Measurements from ENCODE around the gene RPS6KB2. TPM values are rescaled to one million over a fixed set of nuclear protein-coding genes. Genes with fewer than 3 reads are reported as not detected.
"Not testable (repeated sequence)": the region's sequence is repeated elsewhere in the genome, so short reads cannot be mapped to it uniquely, and the experiment has no call there.

Gene RPS6KB2
- polyA plus RNA-seq, 4 donors: 39.0 to 88.1 (median 74.3) TPM

DNA sequence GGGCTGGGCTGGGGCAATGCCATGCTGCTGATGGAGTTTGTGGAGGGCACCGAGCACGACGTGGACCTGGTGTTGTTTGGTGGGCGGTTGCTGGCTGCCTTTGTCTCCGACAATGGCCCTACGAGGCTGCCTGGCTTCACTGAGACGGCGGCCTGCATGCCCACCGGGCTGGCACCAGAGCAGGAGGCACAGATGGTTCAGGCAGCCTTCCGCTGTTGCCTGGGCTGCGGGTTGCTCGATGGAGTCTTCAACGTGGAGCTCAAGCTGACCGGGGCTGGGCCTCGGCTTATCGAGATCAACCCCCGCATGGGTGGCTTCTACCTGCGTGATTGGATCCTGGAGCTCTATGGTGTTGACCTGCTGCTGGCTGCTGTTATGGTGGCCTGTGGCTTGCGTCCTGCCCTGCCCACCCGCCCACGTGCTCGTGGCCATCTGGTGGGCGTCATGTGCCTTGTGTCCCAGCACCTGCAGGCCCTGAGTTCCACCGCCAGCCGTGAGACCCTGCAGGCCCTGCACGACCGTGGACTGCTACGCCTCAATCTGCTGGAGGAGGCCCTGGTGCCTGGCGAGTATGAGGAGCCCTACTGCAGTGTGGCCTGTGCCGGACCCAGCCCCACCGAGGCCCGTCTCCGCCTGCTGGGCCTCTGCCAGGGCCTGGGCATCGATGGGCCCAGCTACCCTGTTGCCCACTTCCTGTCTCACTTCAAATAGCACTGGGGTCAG is 4.2 kb upstream of the RPS6KB2 start:
- H3K9me3 ChIP-seq (ENCODE audit: control insufficient read depth in 2 of 2, insufficient read depth in 1 of 2, low read depth in 1 of 2, low read length in 1 of 2): no peaks in the 10 kb centered on the region
- WGBS, 3 donors: 86 to 90% (median 89%) methylated on average over 23 to 34 of the region's 34 CpGs
- no peak for DNase-seq
- no peak overlapping the region for H3K27ac ChIP-seq (ENCODE audit: low read depth in 1 of 3, low read length in 2 of 3)
- peaks cover 0 to 2% (median 0%) of the 10 kb centered on the region in 3 donors for H3K36me3 ChIP-seq (ENCODE audit: control insufficient read depth in 3 of 3, insufficient read depth in 2 of 3, low read depth in 1 of 3, low read length in 3 of 3)
- no peak overlapping the region for H3K4me3 ChIP-seq (ENCODE audit: low read depth in 1 of 3, low read length in 3 of 3)
- no peaks in the 10 kb centered on the region for H3K27me3 ChIP-seq (ENCODE audit: control insufficient read depth in 3 of 3, insufficient read depth in 3 of 3, low read length in 3 of 3)
- no peak for FAIRE-seq
- H3K4me1 ChIP-seq (ENCODE audit: control insufficient read depth in 3 of 3, insufficient read depth in 2 of 3, low read depth in 1 of 3, low read length in 2 of 3): peaks cover 0 to 22% (median 0%) of the 10 kb centered on the region in 3 donors

DNA sequence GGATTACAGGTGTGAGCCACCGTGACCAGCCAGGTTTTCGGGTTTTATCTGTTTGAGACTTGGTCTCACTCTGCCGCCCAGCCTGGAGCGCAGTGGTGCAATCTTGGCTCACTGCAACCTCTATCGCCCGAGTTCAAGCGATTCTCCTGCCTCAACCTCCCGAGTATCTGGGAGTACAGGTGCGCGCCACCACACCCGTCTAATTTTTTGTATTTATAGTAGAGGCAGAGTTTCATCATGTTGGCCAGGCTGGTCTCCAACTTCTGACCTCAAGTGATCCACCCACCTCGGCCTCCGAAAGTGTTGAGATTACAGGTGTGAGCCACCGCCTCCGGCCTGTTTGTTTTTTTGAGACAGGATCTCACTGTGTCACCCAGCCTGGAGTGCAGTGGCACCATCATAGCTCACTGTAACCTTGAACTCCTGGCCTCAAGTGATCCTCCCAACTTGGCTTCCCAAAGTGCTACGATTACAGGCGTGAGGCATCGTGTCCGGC is 882 bp upstream of the RPS6KB2 start:
- peaks cover under 1 to 36% (median 11%) of the 10 kb centered on the region in 3 donors for H3K36me3 ChIP-seq (ENCODE audit: control insufficient read depth in 3 of 3, insufficient read depth in 2 of 3, low read depth in 1 of 3, low read length in 3 of 3)
- WGBS, 3 donors: 54 to 68% (median 63%) methylated on average over 19 of the region's 19 CpGs
- H3K27ac ChIP-seq (ENCODE audit: low read depth in 1 of 3, low read length in 2 of 3): peak overlapping the region; percentile 69 to 89 (median 80)
- FAIRE-seq; DNase-seq; H3K27me3 ChIP-seq (ENCODE audit: control insufficient read depth in 3 of 3, insufficient read depth in 3 of 3, low read length in 3 of 3); H3K9me3 ChIP-seq (ENCODE audit: control insufficient read depth in 2 of 2, insufficient read depth in 1 of 2, low read depth in 1 of 2, low read length in 1 of 2): not testable (repeated sequence)
- H3K4me3 ChIP-seq (ENCODE audit: low read depth in 1 of 3, low read length in 3 of 3): peak overlapping the region in 2 of 3 donors; percentile 54 to 57
- H3K4me1 ChIP-seq (ENCODE audit: control insufficient read depth in 3 of 3, insufficient read depth in 2 of 3, low read depth in 1 of 3, low read length in 2 of 3): peaks cover 4 to 20% (median 4%) of the 10 kb centered on the region in 3 donors

DNA sequence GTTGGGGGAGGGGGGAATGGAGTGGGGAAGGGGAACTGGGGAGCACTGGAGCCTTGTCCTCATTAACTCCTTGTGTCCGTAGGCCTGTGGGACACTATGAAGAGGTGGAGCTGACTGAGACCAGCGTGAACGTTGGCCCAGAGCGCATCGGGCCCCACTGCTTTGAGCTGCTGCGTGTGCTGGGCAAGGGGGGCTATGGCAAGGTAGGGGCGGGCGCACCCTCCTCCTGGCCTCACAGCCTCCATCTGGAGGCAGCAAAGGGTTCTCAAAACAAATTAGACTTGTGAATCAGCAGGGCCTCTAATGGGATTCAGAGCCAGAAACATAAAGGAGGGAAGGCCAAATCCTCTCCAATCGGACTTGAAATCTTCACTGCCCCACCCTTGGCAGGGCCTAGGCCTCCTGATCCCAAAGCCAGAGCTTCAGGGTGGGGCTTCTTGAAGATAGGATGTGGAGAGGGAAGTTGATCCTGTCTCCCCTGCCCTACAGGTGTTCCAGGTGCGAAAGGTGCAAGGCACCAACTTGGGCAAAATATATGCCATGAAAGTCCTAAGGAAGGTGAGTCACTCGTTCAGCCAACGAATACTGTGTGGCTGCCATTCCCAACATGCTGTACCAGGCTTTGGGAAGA is 859 bp downstream of the RPS6KB2 start:
- peak overlapping the region; percentile 54 to 65 (median 57) for H3K4me3 ChIP-seq (ENCODE audit: low read depth in 1 of 3, low read length in 3 of 3)
- H3K4me1 ChIP-seq (ENCODE audit: control insufficient read depth in 3 of 3, insufficient read depth in 2 of 3, low read depth in 1 of 3, low read length in 2 of 3): peaks cover 4 to 16% (median 4%) of the 10 kb centered on the region in 3 donors
- peaks cover 3 to 53% (median 13%) of the 10 kb centered on the region in 3 donors for H3K36me3 ChIP-seq (ENCODE audit: control insufficient read depth in 3 of 3, insufficient read depth in 2 of 3, low read depth in 1 of 3, low read length in 3 of 3)
- 16 to 40% (median 30%) methylated on average over 12 of the region's 12 CpGs for WGBS, 3 donors
- no peaks in the 10 kb centered on the region for H3K27me3 ChIP-seq (ENCODE audit: control insufficient read depth in 3 of 3, insufficient read depth in 3 of 3, low read length in 3 of 3)
- no peak for FAIRE-seq
- H3K9me3 ChIP-seq (ENCODE audit: control insufficient read depth in 2 of 2, insufficient read depth in 1 of 2, low read depth in 1 of 2, low read length in 1 of 2): no peaks in the 10 kb centered on the region
- peak overlapping the region in 2 of 3 donors; percentile 70 to 89 for H3K27ac ChIP-seq (ENCODE audit: low read depth in 1 of 3, low read length in 2 of 3)
- no peak for DNase-seq

DNA sequence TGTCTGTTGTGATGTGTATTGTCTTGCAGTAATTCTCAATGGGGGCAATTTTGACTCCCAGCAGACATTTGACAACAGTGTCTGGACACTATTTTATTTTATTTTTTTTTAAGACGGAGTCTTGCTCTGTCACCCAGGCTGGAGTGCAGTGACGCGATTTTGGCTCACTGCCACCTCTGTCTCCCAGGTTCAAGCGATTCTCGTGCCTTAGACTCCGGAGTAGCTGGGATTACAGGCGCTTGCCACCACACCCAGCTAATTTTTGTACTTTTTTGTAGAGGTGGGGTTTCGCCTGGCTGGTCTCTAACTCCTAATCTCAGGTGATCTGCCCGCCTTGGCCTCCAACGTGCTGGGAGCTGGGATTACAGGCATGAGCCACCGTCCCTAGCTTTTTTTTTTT is 1.4 kb downstream of the RPS6KB2 start:
- DNase-seq (no peak), FAIRE-seq (no peak)
- Histone ChIP-seq H3K4me3 (ENCODE audit: low read depth in 1 of 3, low read length in 3 of 3) (peak overlapping the region in 2 of 3 donors; percentile 54 to 57), H3K27ac (ENCODE audit: low read depth in 1 of 3, low read length in 2 of 3) (no peak overlapping the region), H3K36me3 (ENCODE audit: control insufficient read depth in 3 of 3, insufficient read depth in 2 of 3, low read depth in 1 of 3, low read length in 3 of 3) (peaks cover 3 to 58% (median 13%) of the 10 kb centered on the region in 3 donors), H3K27me3 (ENCODE audit: control insufficient read depth in 3 of 3, insufficient read depth in 3 of 3, low read length in 3 of 3) (no peaks in the 10 kb centered on the region), H3K9me3 (ENCODE audit: control insufficient read depth in 2 of 2, insufficient read depth in 1 of 2, low read depth in 1 of 2, low read length in 1 of 2) (no peaks in the 10 kb centered on the region), H3K4me1 (ENCODE audit: control insufficient read depth in 3 of 3, insufficient read depth in 2 of 3, low read depth in 1 of 3, low read length in 2 of 3) (peaks cover 4 to 16% (median 4%) of the 10 kb centered on the region in 3 donors)
- 61 to 83% (median 72%) methylated on average over 11 of the region's 11 CpGs for WGBS, 3 donors

DNA sequence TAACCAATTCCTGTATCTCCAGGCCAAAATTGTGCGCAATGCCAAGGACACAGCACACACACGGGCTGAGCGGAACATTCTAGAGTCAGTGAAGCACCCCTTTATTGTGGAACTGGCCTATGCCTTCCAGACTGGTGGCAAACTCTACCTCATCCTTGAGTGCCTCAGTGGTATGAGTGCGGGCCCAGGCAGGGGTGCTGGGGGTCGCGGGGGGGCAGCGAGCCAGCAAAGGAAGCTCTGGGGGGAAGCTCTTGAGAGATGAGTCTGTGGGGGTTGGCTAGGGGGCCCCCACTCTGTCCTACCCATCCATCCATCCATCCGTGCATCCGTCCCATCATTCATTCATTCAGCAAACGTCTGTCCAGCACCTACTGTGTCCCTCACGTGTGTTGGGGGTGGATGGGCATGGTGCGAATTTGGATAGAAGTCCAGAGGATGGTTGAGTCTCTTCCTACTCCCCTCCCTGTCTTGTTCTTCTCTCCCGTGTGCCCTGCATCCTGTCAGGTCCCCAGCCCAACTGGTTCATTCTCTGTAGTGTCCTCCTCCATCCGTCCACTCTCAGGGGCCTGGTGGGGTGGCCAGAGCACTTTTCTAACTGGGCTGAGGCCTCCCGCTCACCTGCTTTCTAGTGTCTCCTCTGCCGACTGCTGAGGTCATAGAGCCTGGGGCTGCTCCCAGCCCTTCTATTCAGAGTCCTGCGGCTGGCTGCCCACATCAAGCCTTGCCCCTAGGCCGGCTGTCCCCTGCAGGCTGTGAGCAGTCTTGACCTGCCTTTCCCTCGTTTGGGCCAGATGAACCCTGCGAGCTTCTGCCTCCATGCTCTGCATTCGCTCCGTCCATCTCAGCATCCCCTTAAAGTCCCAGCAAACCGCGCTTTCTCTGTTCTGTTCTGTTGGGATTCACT is 3.3 kb downstream of the RPS6KB2 start:
- no peak overlapping the region for H3K4me3 ChIP-seq (ENCODE audit: low read depth in 1 of 3, low read length in 3 of 3)
- WGBS, 3 donors: 92 to 95% (median 92%) methylated on average over 24 of the region's 24 CpGs
- H3K4me1 ChIP-seq (ENCODE audit: control insufficient read depth in 3 of 3, insufficient read depth in 2 of 3, low read depth in 1 of 3, low read length in 2 of 3): peaks cover 4 to 16% (median 4%) of the 10 kb centered on the region in 3 donors
- H3K36me3 ChIP-seq (ENCODE audit: control insufficient read depth in 3 of 3, insufficient read depth in 2 of 3, low read depth in 1 of 3, low read length in 3 of 3): peaks cover 8 to 76% (median 13%) of the 10 kb centered on the region in 3 donors
- no peak for FAIRE-seq
- H3K27ac ChIP-seq (ENCODE audit: low read depth in 1 of 3, low read length in 2 of 3): no peak overlapping the region
- H3K9me3 ChIP-seq (ENCODE audit: control insufficient read depth in 2 of 2, insufficient read depth in 1 of 2, low read depth in 1 of 2, low read length in 1 of 2): no peaks in the 10 kb centered on the region
- H3K27me3 ChIP-seq (ENCODE audit: control insufficient read depth in 3 of 3, insufficient read depth in 3 of 3, low read length in 3 of 3): no peaks in the 10 kb centered on the region
- DNase-seq: no peak

DNA sequence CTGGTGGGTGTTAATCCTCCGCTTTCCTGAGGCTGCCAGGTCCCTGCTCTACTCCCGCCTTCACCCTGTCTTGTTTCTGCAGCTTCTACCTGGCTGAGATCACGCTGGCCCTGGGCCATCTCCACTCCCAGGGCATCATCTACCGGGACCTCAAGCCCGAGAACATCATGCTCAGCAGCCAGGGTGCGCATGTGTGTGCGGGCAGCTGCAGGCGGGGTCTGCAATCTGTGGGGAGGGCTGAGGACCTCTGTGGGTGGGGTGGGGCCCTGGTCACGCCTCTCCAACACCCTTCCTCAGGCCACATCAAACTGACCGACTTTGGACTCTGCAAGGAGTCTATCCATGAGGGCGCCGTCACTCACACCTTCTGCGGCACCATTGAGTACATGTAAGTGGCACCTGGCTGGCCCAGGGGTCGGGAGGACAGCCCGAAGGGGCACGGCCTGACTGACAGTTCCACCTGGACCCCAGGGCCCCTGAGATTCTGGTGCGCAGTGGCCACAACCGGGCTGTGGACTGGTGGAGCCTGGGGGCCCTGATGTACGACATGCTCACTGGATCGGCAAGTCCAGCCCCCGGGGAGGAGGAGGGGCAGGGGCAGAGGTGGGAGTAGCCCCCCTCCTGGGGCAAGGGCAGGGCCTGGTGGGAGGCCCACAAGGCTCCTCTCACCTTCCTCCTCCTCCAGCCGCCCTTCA is 4.5 kb downstream of the RPS6KB2 start:
- H3K27ac ChIP-seq (ENCODE audit: low read depth in 1 of 3, low read length in 2 of 3): no peak overlapping the region
- H3K9me3 ChIP-seq (ENCODE audit: control insufficient read depth in 2 of 2, insufficient read depth in 1 of 2, low read depth in 1 of 2, low read length in 1 of 2): no peaks in the 10 kb centered on the region
- no peaks in the 10 kb centered on the region for H3K27me3 ChIP-seq (ENCODE audit: control insufficient read depth in 3 of 3, insufficient read depth in 3 of 3, low read length in 3 of 3)
- H3K4me3 ChIP-seq (ENCODE audit: low read depth in 1 of 3, low read length in 3 of 3): no peak overlapping the region
- peaks cover 11 to 85% (median 13%) of the 10 kb centered on the region in 3 donors for H3K36me3 ChIP-seq (ENCODE audit: control insufficient read depth in 3 of 3, insufficient read depth in 2 of 3, low read depth in 1 of 3, low read length in 3 of 3)
- peaks cover 4 to 11% (median 4%) of the 10 kb centered on the region in 3 donors for H3K4me1 ChIP-seq (ENCODE audit: control insufficient read depth in 3 of 3, insufficient read depth in 2 of 3, low read depth in 1 of 3, low read length in 2 of 3)
- 86 to 92% (median 92%) methylated on average over 21 to 22 of the region's 22 CpGs for WGBS, 3 donors
- DNase-seq: no peak
- no peak for FAIRE-seq

DNA sequence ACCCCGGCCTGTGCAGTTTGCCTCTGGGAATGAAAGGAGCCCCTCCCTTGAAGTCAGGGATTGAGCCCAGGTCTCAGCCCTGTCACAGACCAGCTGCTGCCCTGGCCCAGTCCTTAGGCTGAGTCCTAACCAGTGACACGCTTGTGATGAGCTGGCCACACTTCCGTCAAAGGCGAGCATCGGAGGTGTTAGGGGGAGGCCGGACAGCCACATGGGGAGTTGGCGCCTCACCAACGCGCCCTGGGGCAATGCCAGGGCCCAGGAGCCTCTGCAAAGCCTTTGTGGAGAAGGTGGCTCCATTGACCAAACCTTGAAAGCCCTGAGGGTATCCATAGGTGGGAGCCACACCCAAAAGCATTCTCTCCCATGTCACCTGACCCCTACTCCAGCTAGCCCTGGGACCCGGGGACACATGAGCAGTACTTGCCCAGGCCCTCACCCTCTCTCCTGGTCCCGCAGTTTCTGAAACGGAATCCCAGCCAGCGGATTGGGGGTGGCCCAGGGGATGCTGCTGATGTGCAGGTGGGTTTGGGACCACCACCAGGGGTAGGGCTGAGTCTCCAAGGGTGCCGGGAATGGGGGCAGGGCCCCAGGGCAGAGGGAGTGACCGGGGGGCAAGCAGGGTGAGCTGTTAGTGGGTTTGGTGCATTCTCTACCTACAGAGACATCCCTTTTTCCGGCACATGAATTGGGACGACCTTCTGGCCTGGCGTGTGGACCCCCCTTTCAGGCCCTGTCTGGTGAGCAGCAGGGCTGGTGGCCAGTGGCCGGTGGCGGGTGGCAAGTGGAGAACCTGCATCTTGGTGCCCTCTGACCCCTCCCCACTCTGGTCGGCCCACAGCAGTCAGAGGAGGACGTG is 5.5 kb downstream of the RPS6KB2 start:
- Histone ChIP-seq H3K36me3 (ENCODE audit: control insufficient read depth in 3 of 3, insufficient read depth in 2 of 3, low read depth in 1 of 3, low read length in 3 of 3) (peaks cover 11 to 95% (median 13%) of the 10 kb centered on the region in 3 donors), H3K4me1 (ENCODE audit: control insufficient read depth in 3 of 3, insufficient read depth in 2 of 3, low read depth in 1 of 3, low read length in 2 of 3) (peaks cover 4 to 11% (median 4%) of the 10 kb centered on the region in 3 donors), H3K27ac (ENCODE audit: low read depth in 1 of 3, low read length in 2 of 3) (no peak overlapping the region), H3K4me3 (ENCODE audit: low read depth in 1 of 3, low read length in 3 of 3) (no peak overlapping the region), H3K27me3 (ENCODE audit: control insufficient read depth in 3 of 3, insufficient read depth in 3 of 3, low read length in 3 of 3) (no peaks in the 10 kb centered on the region), H3K9me3 (ENCODE audit: control insufficient read depth in 2 of 2, insufficient read depth in 1 of 2, low read depth in 1 of 2, low read length in 1 of 2) (no peaks in the 10 kb centered on the region)
- FAIRE-seq: no peak
- WGBS, 3 donors: 79 to 86% (median 82%) methylated on average over 20 to 22 of the region's 22 CpGs
- DNase-seq: no peak

All from small intestine (tissue), 7 donors.